Measurements from ENCODE around the gene GNG7.

GNG7 gene

GRCh38 chr19:2703691-2704216 lies 1.3 kb upstream of the GNG7 start:
- TF ChIP-seq TAF1 (IDR thresholded peaks at IDR 0.05; ENCODE audit: borderline replicate concordance, low read depth, low read length): no peak
- TF ChIP-seq POLR2A (IDR thresholded peaks at IDR 0.05; ENCODE audit: low read depth, low read length): no peak
- TF ChIP-seq POLR2AphosphoS5 (IDR thresholded peaks at IDR 0.05; ENCODE audit: low read depth, low read length): no peak
- no peak for FAIRE-seq
- DNase-seq (ENCODE audit: insufficient read length): no peak

GRCh38 chr19:2703077-2703437 lies 563 bp upstream of the GNG7 start:
- TF ChIP-seq TAF1 (IDR thresholded peaks at IDR 0.05; ENCODE audit: borderline replicate concordance, low read depth, low read length) (no peak), POLR2AphosphoS5 (IDR thresholded peaks at IDR 0.05; ENCODE audit: low read depth, low read length) (no peak), POLR2A (IDR thresholded peaks at IDR 0.05; ENCODE audit: low read depth, low read length) (no peak)
- no peak for DNase-seq (ENCODE audit: insufficient read length)
- FAIRE-seq: no peak

DNA sequence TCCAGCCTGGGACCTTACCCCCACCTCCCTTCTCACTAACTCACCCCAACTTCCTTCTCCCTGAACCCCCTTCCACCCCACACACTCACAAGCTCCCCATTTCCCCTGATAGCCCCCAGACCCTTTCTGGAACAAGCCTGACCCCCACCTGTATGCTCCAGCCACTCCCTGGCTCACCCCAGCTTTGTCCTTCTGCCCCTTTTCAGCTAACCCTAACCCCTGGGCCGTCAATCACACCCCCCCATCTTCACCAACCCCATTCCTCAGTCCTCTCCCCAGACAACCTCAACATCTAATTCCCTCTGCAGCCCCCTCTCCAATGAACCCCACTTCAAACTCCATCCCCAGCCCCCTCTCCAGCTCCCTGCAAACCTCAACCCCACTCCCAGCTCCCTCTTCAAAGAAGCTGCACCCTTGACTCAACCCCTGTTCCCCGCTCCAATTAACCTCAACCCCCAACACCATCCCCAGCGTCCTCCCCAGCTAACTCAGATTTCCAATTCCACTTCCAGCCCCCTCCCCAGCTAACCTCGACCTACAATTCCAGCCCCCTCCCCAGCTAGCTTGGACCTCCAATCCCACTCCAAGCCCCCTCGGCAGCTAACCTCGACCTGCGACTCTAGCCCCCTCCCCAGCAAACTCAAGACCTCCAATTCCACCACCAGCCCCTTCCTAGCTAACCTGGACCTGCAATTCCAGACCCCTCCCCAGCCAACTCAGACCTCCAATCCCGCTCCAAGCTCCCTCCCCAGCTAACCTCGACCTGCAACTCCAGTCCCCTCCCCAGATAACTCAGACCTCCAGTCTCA lies 929 bp downstream of the GNG7 start:
- no peak for TF ChIP-seq TAF1 (IDR thresholded peaks at IDR 0.05; ENCODE audit: borderline replicate concordance, low read depth, low read length)
- TF ChIP-seq POLR2A (IDR thresholded peaks at IDR 0.05; ENCODE audit: low read depth, low read length): no peak
- TF ChIP-seq POLR2AphosphoS5 (IDR thresholded peaks at IDR 0.05; ENCODE audit: low read depth, low read length): no peak
- FAIRE-seq: no peak

GRCh38 chr19:2700660-2701360 lies 1.7 kb downstream of the GNG7 start:
- TF ChIP-seq TAF1 (IDR thresholded peaks at IDR 0.05; ENCODE audit: borderline replicate concordance, low read depth, low read length) (no peak), POLR2A (IDR thresholded peaks at IDR 0.05; ENCODE audit: low read depth, low read length) (no peak), POLR2AphosphoS5 (IDR thresholded peaks at IDR 0.05; ENCODE audit: low read depth, low read length) (no peak)
- DNase-seq (ENCODE audit: insufficient read length) (no peak), FAIRE-seq (no peak)

More for the DNA sequence above, 929 bp downstream of the GNG7 start:
- no peak for DNase-seq (ENCODE audit: insufficient read length)

DNA sequence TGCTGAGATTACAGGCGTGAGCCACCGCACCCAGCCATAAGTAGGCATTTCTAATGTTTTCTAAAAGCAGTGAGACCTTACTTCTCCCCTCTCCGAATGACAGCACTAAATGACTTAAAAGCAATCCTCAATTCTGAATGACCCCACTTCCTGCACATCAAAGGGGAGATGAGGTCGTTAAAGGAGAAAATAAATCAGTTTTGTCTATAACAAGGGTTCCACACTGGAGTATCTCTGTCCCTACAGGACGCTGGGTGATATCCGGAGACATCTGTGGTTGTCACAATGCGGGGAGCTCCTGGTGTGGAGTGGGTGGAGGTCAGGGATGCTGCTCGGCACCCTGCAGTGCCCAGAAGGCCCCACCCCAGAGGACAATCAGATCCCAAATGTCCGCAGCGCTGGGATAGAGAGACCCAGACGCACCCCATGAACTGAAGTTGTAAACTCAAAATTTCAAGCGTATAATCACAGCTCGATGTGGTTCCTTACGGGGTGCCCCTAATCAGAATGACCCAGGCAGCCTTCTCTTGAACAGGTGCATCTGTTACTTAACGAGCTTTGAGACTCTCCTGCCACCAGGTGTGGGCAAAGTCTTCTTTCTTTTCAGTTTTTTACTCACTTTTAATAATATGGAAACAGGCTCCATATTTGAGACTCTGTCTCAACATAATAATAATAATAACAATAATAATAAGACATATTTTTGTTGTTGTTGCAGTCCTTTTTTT lies 2.9 kb downstream of the GNG7 start:
- no peak for TF ChIP-seq POLR2A (IDR thresholded peaks at IDR 0.05; ENCODE audit: low read depth, low read length)
- TF ChIP-seq TAF1 (IDR thresholded peaks at IDR 0.05; ENCODE audit: borderline replicate concordance, low read depth, low read length): no peak
- TF ChIP-seq POLR2AphosphoS5 (IDR thresholded peaks at IDR 0.05; ENCODE audit: low read depth, low read length): no peak
- FAIRE-seq (peak; percentile 69), DNase-seq (ENCODE audit: insufficient read length) (no peak)

- FAIRE-seq (no peak), DNase-seq (ENCODE audit: insufficient read length) (no peak)
- TF ChIP-seq TAF1 (IDR thresholded peaks at IDR 0.05; ENCODE audit: borderline replicate concordance, low read depth, low read length): no peak
- TF ChIP-seq POLR2AphosphoS5 (IDR thresholded peaks at IDR 0.05; ENCODE audit: low read depth, low read length): no peak
- no peak for TF ChIP-seq POLR2A (IDR thresholded peaks at IDR 0.05; ENCODE audit: low read depth, low read length)
Measured at GRCh38 chr19:2694196-2694595, 8.3 kb downstream of the GNG7 start.

- TF ChIP-seq TAF1 (IDR thresholded peaks at IDR 0.05; ENCODE audit: borderline replicate concordance, low read depth, low read length): no peak
- TF ChIP-seq POLR2AphosphoS5 (IDR thresholded peaks at IDR 0.05; ENCODE audit: low read depth, low read length): no peak
- no peak for TF ChIP-seq POLR2A (IDR thresholded peaks at IDR 0.05; ENCODE audit: low read depth, low read length)
- no peak for FAIRE-seq
- no peak for DNase-seq (ENCODE audit: insufficient read length)
Measured at GRCh38 chr19:2693492-2694160, 8.9 kb downstream of the GNG7 start.

GRCh38 chr19:2691951-2692350 lies 10.5 kb downstream of the GNG7 start:
- FAIRE-seq (no peak), DNase-seq (ENCODE audit: insufficient read length) (no peak)
- TF ChIP-seq POLR2A (IDR thresholded peaks at IDR 0.05; ENCODE audit: low read depth, low read length) (no peak), TAF1 (IDR thresholded peaks at IDR 0.05; ENCODE audit: borderline replicate concordance, low read depth, low read length) (no peak), POLR2AphosphoS5 (IDR thresholded peaks at IDR 0.05; ENCODE audit: low read depth, low read length) (no peak)

DNA sequence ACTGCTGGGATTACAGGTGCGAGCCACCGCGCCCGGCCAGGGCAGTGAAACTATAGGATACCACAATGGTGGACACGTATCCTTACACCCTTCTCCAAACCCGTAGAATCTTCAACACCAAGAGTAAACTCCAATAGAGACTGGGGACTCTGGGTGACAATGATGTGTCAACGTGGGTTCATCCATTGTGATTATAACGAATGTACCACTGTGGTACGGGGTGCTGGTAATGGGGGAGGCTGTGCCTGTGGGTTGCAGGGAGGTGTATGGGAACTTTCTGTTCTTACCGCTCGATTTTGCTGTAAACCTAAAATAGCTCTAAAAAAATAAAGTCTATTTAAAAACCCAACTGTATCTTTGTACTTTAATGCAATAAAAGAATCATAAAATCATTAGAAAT lies 11.6 kb downstream of the GNG7 start:
- FAIRE-seq (no peak), DNase-seq (ENCODE audit: insufficient read length) (no peak)
- TF ChIP-seq TAF1 (IDR thresholded peaks at IDR 0.05; ENCODE audit: borderline replicate concordance, low read depth, low read length) (no peak), POLR2AphosphoS5 (IDR thresholded peaks at IDR 0.05; ENCODE audit: low read depth, low read length) (no peak), POLR2A (IDR thresholded peaks at IDR 0.05; ENCODE audit: low read depth, low read length) (no peak)

- DNase-seq (ENCODE audit: insufficient read length) (no peak), FAIRE-seq (no peak)
- no peak for TF ChIP-seq TAF1 (IDR thresholded peaks at IDR 0.05; ENCODE audit: borderline replicate concordance, low read depth, low read length)
- TF ChIP-seq POLR2AphosphoS5 (IDR thresholded peaks at IDR 0.05; ENCODE audit: low read depth, low read length): no peak
Measured at GRCh38 chr19:2686360-2686759, 16.1 kb downstream of the GNG7 start.

- TF ChIP-seq TAF1 (IDR thresholded peaks at IDR 0.05; ENCODE audit: borderline replicate concordance, low read depth, low read length) (no peak), POLR2AphosphoS5 (IDR thresholded peaks at IDR 0.05; ENCODE audit: low read depth, low read length) (no peak), POLR2A (IDR thresholded peaks at IDR 0.05; ENCODE audit: low read depth, low read length) (no peak)
- FAIRE-seq (no peak), DNase-seq (ENCODE audit: insufficient read length) (no peak)
Measured at GRCh38 chr19:2685204-2685704, 17.2 kb downstream of the GNG7 start.
